WTC11 (cell line): ENCODE data around the gene ABL1. TPM values are rescaled to one million over a fixed set of nuclear protein-coding genes. Genes with fewer than 3 reads are reported as not detected.

ENCODE experiments used
- ATAC-seq: fragments of 200-7000 bp; cut with Tn5 transposase; 2 replicates; pipeline ENCODE4 v1.10.0; 2021; ENCODE audit warnings: mild to moderate bottlenecking, moderate library complexity
- CTCF ChIA-PET: fragments of 300-600 bp; sonication (Branson Sonifier 250); formaldehyde crosslinking; loops from one replicate; lab custom pipeline; 2021; ENCODE audit warnings: antibody characterized with exemption; lab: Charles Lee
- POLR2A ChIA-PET: fragments of 350-600 bp; sonication (Branson Sonifier 250); formaldehyde crosslinking; loops from one replicate; lab custom pipeline; 2021; ENCODE audit warnings: antibody characterized with exemption; lab: Charles Lee
- DNase-seq: peaks from one replicate; pipeline ENCODE4 v3.0.0; 2021; ENCODE audit warnings: low spot score
- H3K27ac Mint-ChIP-seq: 2 replicates; pipeline ENCODE4 v1.8.0; 2021; ENCODE audit warnings: mixed read lengths
- H3K27me3 Mint-ChIP-seq: 2 replicates; pipeline ENCODE4 v1.8.0; 2021; ENCODE audit warnings: low read depth, mild to moderate bottlenecking, moderate library complexity, mixed read lengths
- H3K36me3 Mint-ChIP-seq: 2 replicates; pipeline ENCODE4 v1.8.0; 2021; ENCODE audit warnings: mixed read lengths
- H3K4me1 Mint-ChIP-seq: 2 replicates; pipeline ENCODE4 v1.8.0; 2022; ENCODE audit warnings: mixed read lengths
- H3K4me3 Mint-ChIP-seq: 2 replicates; pipeline ENCODE4 v1.8.0; 2021; ENCODE audit warnings: mild to moderate bottlenecking, moderate library complexity, mixed read lengths
- H3K9me3 Mint-ChIP-seq: 2 replicates; pipeline ENCODE4 v1.8.0; 2021; ENCODE audit warnings: mixed read lengths
- AFF4 ChIP-seq: sonication (generic); formaldehyde crosslinking; IDR thresholded peaks from 2 replicates; pipeline ENCODE4 v1.8.1; 2023; ENCODE audit warnings: mild to moderate bottlenecking, missing genetic modification reagents, borderline replicate concordance
- ATF2 ChIP-seq: sonication (generic); formaldehyde crosslinking; IDR thresholded peaks from 2 replicates; pipeline ENCODE4 v1.8.1; 2022; ENCODE audit warnings: low read depth, missing genetic modification reagents, borderline replicate concordance
- ATF6 ChIP-seq: sonication (generic); formaldehyde crosslinking; IDR thresholded peaks from 2 replicates; pipeline ENCODE4 v1.8.1; 2023; ENCODE audit warnings: mild to moderate bottlenecking, missing genetic modification reagents
- CREM ChIP-seq: sonication (generic); formaldehyde crosslinking; IDR thresholded peaks from 2 replicates; pipeline ENCODE4 v1.8.1; 2022; ENCODE audit warnings: mild to moderate bottlenecking, missing genetic modification reagents, moderate library complexity
- FOXK1 ChIP-seq: sonication (generic); formaldehyde crosslinking; IDR thresholded peaks from 2 replicates; pipeline ENCODE4 v1.8.0; 2022; ENCODE audit warnings: mild to moderate bottlenecking, moderate library complexity, missing genetic modification reagents
- GTF2I ChIP-seq: fragments of 250-450 bp; sonication (Bioruptor Pico); conservative IDR thresholded peaks from 2 replicates; pipeline ENCODE4 v1.4.0; 2021; ENCODE audit warnings: mild to moderate bottlenecking
- IRF1 ChIP-seq: sonication (generic); formaldehyde crosslinking; IDR thresholded peaks from 2 replicates; pipeline ENCODE4 v1.8.0; 2023; ENCODE audit warnings: missing genetic modification reagents
- MAX ChIP-seq: sonication (generic); formaldehyde crosslinking; IDR thresholded peaks from 2 replicates; pipeline ENCODE4 v1.8.0; 2022; ENCODE audit warnings: mild to moderate bottlenecking, missing genetic modification reagents
- NFYB ChIP-seq: sonication (generic); formaldehyde crosslinking; conservative IDR thresholded peaks from 2 replicates; pipeline ENCODE4 v1.8.0; 2022; ENCODE audit warnings: low read depth, missing genetic modification reagents
- NR1H2 ChIP-seq: sonication (generic); formaldehyde crosslinking; IDR thresholded peaks from 2 replicates; pipeline ENCODE4 v1.9.0; 2021; ENCODE audit warnings: mild to moderate bottlenecking, moderate library complexity, missing genetic modification reagents
- SOX15 ChIP-seq: fragments of 250-450 bp; sonication (Bioruptor Pico); IDR thresholded peaks from 2 replicates; pipeline ENCODE4 v1.9.0; 2021; ENCODE audit warnings: mild to moderate bottlenecking
- ZBTB21 ChIP-seq: sonication (generic); formaldehyde crosslinking; IDR thresholded peaks from 2 replicates; pipeline ENCODE4 v1.8.1; 2023; ENCODE audit warnings: mild to moderate bottlenecking, missing genetic modification reagents, borderline replicate concordance
- ZNF121 ChIP-seq: sonication (generic); formaldehyde crosslinking; IDR thresholded peaks from 2 replicates; pipeline ENCODE4 v1.8.0; 2023; ENCODE audit warnings: missing genetic modification reagents
- ZNF263 ChIP-seq: sonication (generic); formaldehyde crosslinking; IDR thresholded peaks from 2 replicates; pipeline ENCODE4 v1.8.1; 2022; ENCODE audit warnings: low read depth, mild to moderate bottlenecking, moderate library complexity, missing genetic modification reagents
- ZNF416 ChIP-seq: fragments of 250-450 bp; sonication (Bioruptor Pico); IDR thresholded peaks from 2 replicates; pipeline ENCODE4 v1.9.0; 2021; ENCODE audit warnings: mild to moderate bottlenecking, inconsistent platforms
- total RNA-seq: library from RNA; stranded (reverse); gene quantifications from 3 replicates; pipeline ENCODE4 v1.2.3, GENCODE V29; 2021

Gene ABL1
- total RNA-seq, 1 experiment from 2014 or later = 104 TPM

GRCh38 chr9:130929571-130930038 lies 94.6 kb downstream of the ABL1 start:
- Mint-ChIP-seq H3K4me3 (no peak overlapping the region), H3K9me3 (no peaks in the 10 kb centered on the region), H3K27me3 (no peaks in the 10 kb centered on the region; the same call in 1 of the 2 replicates), H3K36me3 (no peaks in the 10 kb centered on the region), H3K27ac (no peak overlapping the region; the same call in 1 of the 2 replicates), H3K4me1 (peaks cover 25% of the 10 kb centered on the region)
- ATAC-seq = no peak
- ChIA-PET CTCF (interaction anchor here (0.7 to 2.5 kb wide), 4 partner anchors 11 to 69 kb away, joined by 3 to 8 read pairs (median 5); no protein-coding TSS in a partner anchor), POLR2A (no interaction called here)
- DNase-seq = no peak
- TF ChIP-seq ATF6 (CRISPR knock-in tag) = no peak
- no peak for TF ChIP-seq SOX15 (CRISPR knock-in tag)
- TF ChIP-seq ZNF121 (CRISPR knock-in tag) = no peak

- no peaks in the 10 kb centered on the region; the same call in 1 of the 2 replicates for H3K27me3 Mint-ChIP-seq
- H3K9me3 Mint-ChIP-seq = no peaks in the 10 kb centered on the region
- peaks cover 31% of the 10 kb centered on the region for H3K4me1 Mint-ChIP-seq
- TF ChIP-seq GTF2I (CRISPR knock-in tag) = no peak
- TF ChIP-seq ZNF416 = no peak
- TF ChIP-seq CREM = no peak
- no peak for TF ChIP-seq MAX (CRISPR knock-in tag)
- TF ChIP-seq IRF1 (CRISPR knock-in tag) = no peak
- no peak for TF ChIP-seq ZNF263 (CRISPR knock-in tag)
- TF ChIP-seq AFF4 (CRISPR knock-in tag) = no peak
- no peak for TF ChIP-seq FOXK1 (CRISPR knock-in tag)
- TF ChIP-seq ATF2 (CRISPR knock-in tag) = no peak
- TF ChIP-seq ZBTB21 (CRISPR knock-in tag) = no peak
- TF ChIP-seq NFYB (CRISPR knock-in tag) = no peak
- TF ChIP-seq NR1H2 (CRISPR knock-in tag) = no peak
- POLR2A ChIA-PET = no interaction called here
- no peak for DNase-seq
- ATAC-seq = no peak
- no peak overlapping the region for H3K4me3 Mint-ChIP-seq
- no peaks in the 10 kb centered on the region for H3K36me3 Mint-ChIP-seq
- no peak overlapping the region; the same call in 1 of the 2 replicates for H3K27ac Mint-ChIP-seq
- CTCF ChIA-PET = interaction anchor here (0.7 to 1.4 kb wide), 3 partner anchors 37 to 68 kb away, joined by 3 to 7 read pairs (median 3); no protein-coding TSS in a partner anchor
Observed at GRCh38 chr9:130930132-130930803, 95.2 kb downstream of the ABL1 start.
